MCF 10A (cell line): ENCODE data around the gene STK32B. TPM values are rescaled to one million over a fixed set of nuclear protein-coding genes. Genes with fewer than 3 reads are reported as not detected.
"Not testable (repeated sequence)": the region's sequence is repeated elsewhere in the genome, so short reads cannot be mapped to it uniquely, and the experiment has no call there.

Experiments used
- BruUV-seq: library from RNA; stranded (reverse); fragments of 400-500 nt; replicated peaks from 2 replicates; lab custom pipeline; 2021; lab: Mats Ljungman, UMichigan
- CTCF ChIA-PET: fragments of 300-600 bp; sonication (Branson Sonifier 250); formaldehyde crosslinking; extraction: SDS; loops from one replicate; lab custom pipeline; 2021; ENCODE audit warnings: antibody characterized with exemption, inconsistent platforms; lab: Yijun Ruan, JAX
- POLR2A ChIA-PET: fragments of 300-600, 350-650 bp; sonication (Branson Sonifier 250); formaldehyde crosslinking; extraction: SDS; loops from one replicate; lab custom pipeline; 2020; ENCODE audit warnings: antibody characterized with exemption, inconsistent platforms; lab: Yijun Ruan, JAX
- DNase-seq: peaks from one replicate; pipeline ENCODE4 v3.0.0-alpha.2; 2018; ENCODE audit not compliant: unreplicated experiment
- H3K27ac Mint-ChIP-seq: one replicate; pipeline ENCODE4 v1.8.0; 2022; ENCODE audit warnings: mild to moderate bottlenecking, low read depth, mixed read lengths; ENCODE audit not compliant: unreplicated experiment
- H3K27me3 Mint-ChIP-seq: one replicate; pipeline ENCODE4 v1.8.0; 2022; ENCODE audit warnings: mixed read lengths; ENCODE audit not compliant: insufficient read depth, unreplicated experiment
- H3K36me3 Mint-ChIP-seq: one replicate; pipeline ENCODE4 v1.8.0; 2022; ENCODE audit warnings: mild to moderate bottlenecking, moderate library complexity, mixed read lengths; ENCODE audit not compliant: insufficient read depth, unreplicated experiment
- H3K4me1 Mint-ChIP-seq: one replicate; pipeline ENCODE4 v1.8.0; 2022; ENCODE audit warnings: mixed read lengths; ENCODE audit not compliant: insufficient read depth, unreplicated experiment
- H3K4me3 Mint-ChIP-seq: one replicate; pipeline ENCODE4 v1.8.0; 2022; ENCODE audit warnings: mild to moderate bottlenecking, moderate library complexity, mixed read lengths; ENCODE audit not compliant: unreplicated experiment
- H3K9me3 Mint-ChIP-seq: one replicate; pipeline ENCODE4 v1.8.0; 2022; ENCODE audit warnings: mixed read lengths; ENCODE audit not compliant: unreplicated experiment
- CTCF ChIP-seq: fragments of 200-600 bp; IDR thresholded peaks from one replicate; pipeline ENCODE4 v1.8.0; 2022; ENCODE audit warnings: antibody characterized with exemption, mild to moderate bottlenecking; ENCODE audit not compliant: unreplicated experiment
- intact Hi-C: fragments of 100-400 bp; cut with micrococcal nuclease; formaldehyde crosslinking; loops from 2 replicates; pipeline ENCODE4 v1.14.1; 2022
- total RNA-seq: library from RNA; stranded (reverse); gene quantifications from 2 replicates; pipeline ENCODE4 v1.2.3, GENCODE V29; 2022

The STK32B gene
- total RNA-seq, 1 experiment from 2014 or later: not detected

- BruUV-seq: no TSS peak
- ChIA-PET POLR2A (no interaction called here), CTCF (interaction anchor here (0.6 to 1.0 kb wide), 5 partner anchors 59 to 572 kb away, joined by 3 to 6 read pairs (median 3); no protein-coding TSS in a partner anchor)
- Mint-ChIP-seq H3K27ac (no peak overlapping the region), H3K36me3 (no peaks in the 10 kb centered on the region), H3K9me3 (no peaks in the 10 kb centered on the region), H3K27me3 (no peaks in the 10 kb centered on the region), H3K4me3 (no peak overlapping the region), H3K4me1 (no peaks in the 10 kb centered on the region)
- intact Hi-C loops: loop anchor here (10.0 kb wide), 2 partner anchors 342 to 662 kb away; partner anchors contain the start of gene EVC
- no peak for TF ChIP-seq CTCF
- DNase-seq: no peak
Measured at GRCh38 chr4:5052726-5053425, 1.6 kb downstream of the STK32B start.

- Mint-ChIP-seq H3K36me3 (no peaks in the 10 kb centered on the region), H3K4me1 (no peaks in the 10 kb centered on the region), H3K4me3 (no peak overlapping the region), H3K9me3 (no peaks in the 10 kb centered on the region), H3K27ac (peak overlapping the region; percentile 59), H3K27me3 (no peaks in the 10 kb centered on the region)
- TF ChIP-seq CTCF: no peak
- no peak for DNase-seq
- intact Hi-C loops: loop anchor here (10.0 kb wide), 2 partner anchors 340 to 660 kb away; partner anchors contain the start of gene EVC
- ChIA-PET POLR2A (interaction anchor here (0.6 kb wide), 1 partner anchor 391 kb away, joined by 4 read pairs; no protein-coding TSS in a partner anchor), CTCF (interaction anchor here (0.6 to 1.3 kb wide), 4 partner anchors 10 to 736 kb away, joined by 3 to 8 read pairs (median 3); no protein-coding TSS in a partner anchor)
- BruUV-seq: no TSS peak
Measured at GRCh38 chr4:5054532-5054931, 3.3 kb downstream of the STK32B start.

- ChIA-PET POLR2A (no interaction called here), CTCF (interaction anchor here (0.7 kb wide), 1 partner anchor 735 kb away, joined by 3 read pairs; no protein-coding TSS in a partner anchor)
- BruUV-seq: no TSS peak
- intact Hi-C loops: loop anchor here (10.0 kb wide), 2 partner anchors 339 to 659 kb away; partner anchors contain the start of gene EVC
- H3K27ac Mint-ChIP-seq: no peak overlapping the region
- H3K4me3 Mint-ChIP-seq: no peak overlapping the region
- H3K27me3 Mint-ChIP-seq: peaks cover under 1% of the 10 kb centered on the region
- DNase-seq: no peak
- TF ChIP-seq CTCF: no peak
- no peaks in the 10 kb centered on the region for H3K36me3 Mint-ChIP-seq
- H3K9me3 Mint-ChIP-seq: no peaks in the 10 kb centered on the region
- no peaks in the 10 kb centered on the region for H3K4me1 Mint-ChIP-seq
Measured at GRCh38 chr4:5055411-5055810, 4.1 kb downstream of the STK32B start.

GRCh38 chr4:5066101-5066500, 14.8 kb downstream of the STK32B start:
- Mint-ChIP-seq H3K4me3 (no peak overlapping the region), H3K9me3 (no peaks in the 10 kb centered on the region), H3K4me1 (no peaks in the 10 kb centered on the region), H3K36me3 (no peaks in the 10 kb centered on the region), H3K27ac (no peak overlapping the region), H3K27me3 (peaks cover 18% of the 10 kb centered on the region)
- POLR2A ChIA-PET: interaction anchor here (0.6 kb wide), 1 partner anchor 101 kb away, joined by 3 read pairs; no protein-coding TSS in a partner anchor
- CTCF ChIA-PET: interaction anchor here (1.0 kb wide), 1 partner anchor 334 kb away, joined by 3 read pairs; no protein-coding TSS in a partner anchor
- intact Hi-C loops: no loop called here
- no TSS peak for BruUV-seq
- TF ChIP-seq CTCF: no peak
- no peak for DNase-seq

GRCh38 chr4:5066968-5067367, 15.7 kb downstream of the STK32B start:
- H3K36me3 Mint-ChIP-seq, BruUV-seq, intact Hi-C loops, DNase-seq, H3K9me3 Mint-ChIP-seq, POLR2A ChIA-PET, H3K4me3 Mint-ChIP-seq, H3K4me1 Mint-ChIP-seq, H3K27ac Mint-ChIP-seq, H3K27me3 Mint-ChIP-seq: not testable (repeated sequence)
- CTCF ChIA-PET: interaction anchor here (0.6 kb wide), 2 partner anchors 115 to 1047 kb away, joined by 3 read pairs; no protein-coding TSS in a partner anchor
